ENCODE results near the gene NDUFAB1.
A peak's percentile ranks its signal among the peaks of the same experiment; 100 is the strongest.

DNA sequence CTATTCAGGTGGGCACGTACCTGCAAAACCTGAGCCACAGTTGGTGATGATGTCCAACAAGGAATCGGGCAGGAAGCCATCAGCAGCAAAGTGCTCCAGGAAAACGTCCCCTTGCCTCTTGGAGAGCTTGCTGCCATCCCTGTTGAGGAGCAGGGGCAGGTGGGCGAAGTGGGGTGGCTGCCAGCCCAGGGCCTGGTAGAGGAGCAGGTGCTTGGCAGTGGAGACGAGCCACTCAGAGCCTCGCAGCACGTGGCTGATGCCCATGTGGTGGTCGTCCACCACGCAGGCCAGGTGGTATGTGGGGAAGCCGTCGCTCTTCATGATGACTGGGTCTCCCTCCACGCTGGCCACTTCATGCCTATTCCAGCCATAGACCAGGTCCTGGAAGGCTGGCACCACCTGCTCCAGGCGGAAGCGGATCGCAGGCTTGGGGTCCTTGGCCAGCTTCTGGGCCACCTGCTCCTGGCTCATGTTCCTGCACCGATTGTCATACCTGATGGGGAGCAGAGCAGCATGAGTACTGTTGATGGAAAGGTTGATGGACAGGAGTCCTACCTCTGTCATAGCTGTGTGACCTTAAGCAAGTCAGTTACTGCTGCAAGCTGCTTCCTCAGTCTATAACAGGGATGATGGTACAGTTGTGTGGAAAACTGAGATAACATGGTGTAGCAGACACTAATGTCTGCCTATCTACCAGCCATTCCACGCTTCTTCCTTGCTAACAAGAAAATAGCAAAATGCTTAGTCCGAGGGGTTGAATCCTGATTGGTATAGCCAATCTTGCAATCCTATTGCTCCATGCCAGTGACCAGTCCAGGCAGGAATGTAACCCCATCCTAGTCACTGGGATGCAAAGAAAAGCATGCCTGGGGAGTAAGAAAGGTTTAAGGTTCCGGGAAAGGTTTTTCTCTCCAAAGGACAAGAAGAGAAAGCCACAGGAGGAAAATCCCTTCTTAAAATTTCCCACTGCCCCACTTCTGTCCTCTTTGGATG lies 61.0 kb downstream of the NDUFAB1 start:
- TF ChIP-seq POLR2AphosphoS5 (IDR thresholded peaks at IDR 0.05) (peak in 1 of 3 donors; percentile 30), CTCF (IDR thresholded peaks at IDR 0.05 in 8 of 11, conservative IDR thresholded peaks at IDR 0.05 in 3 of 11) (no peak), POLR2A (IDR thresholded peaks at IDR 0.05) (no peak)
